Measurements from ENCODE around the gene C16orf95.
A peak's percentile ranks its signal among the peaks of the same experiment; 100 is the strongest.

The C16orf95 gene

GRCh38 chr16:87316923-87317749 lies at the start of gene C16orf95:
Gene C16orf95 (minus strand): TSS chr16:87317392. CDS start chr16:87317242, 150 bp downstream.
- peak; percentile 97 for DNase-seq

- DNase-seq = no peak
These were observed 49.7 kb upstream of the C16orf95 start for GRCh38 chr16:87366930-87367329.

DNA sequence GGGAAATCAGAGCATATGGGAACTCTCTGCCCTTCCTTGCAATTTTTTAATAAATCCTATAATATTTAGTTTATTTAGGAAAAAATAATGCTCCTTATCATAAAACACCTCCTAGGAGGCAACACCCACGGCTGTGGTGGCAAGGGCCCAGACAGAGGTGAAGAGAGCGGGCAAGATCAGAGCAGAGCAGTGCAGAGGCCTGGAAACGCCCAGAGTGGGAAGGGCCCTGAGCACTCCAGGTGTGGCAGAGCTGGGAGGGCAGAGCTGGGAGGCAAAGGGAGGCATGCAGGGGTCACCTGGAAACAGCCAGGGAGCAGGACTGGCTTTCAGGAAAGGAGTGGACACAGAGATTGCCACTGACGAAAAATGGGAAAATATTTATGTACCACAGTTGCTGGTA lies 49.1 kb upstream of the C16orf95 start:
- DNase-seq = no peak

- no peak for DNase-seq
These were observed 48.0 kb upstream of the C16orf95 start for GRCh38 chr16:87365021-87365713.

GRCh38 chr16:87363771-87364455 lies 46.7 kb upstream of the C16orf95 start:
- DNase-seq = peak; percentile 33 to 56

- DNase-seq = peak in 1 of 2 experiments; percentile 16
These were observed 45.8 kb upstream of the C16orf95 start for GRCh38 chr16:87362828-87363559.

DNA sequence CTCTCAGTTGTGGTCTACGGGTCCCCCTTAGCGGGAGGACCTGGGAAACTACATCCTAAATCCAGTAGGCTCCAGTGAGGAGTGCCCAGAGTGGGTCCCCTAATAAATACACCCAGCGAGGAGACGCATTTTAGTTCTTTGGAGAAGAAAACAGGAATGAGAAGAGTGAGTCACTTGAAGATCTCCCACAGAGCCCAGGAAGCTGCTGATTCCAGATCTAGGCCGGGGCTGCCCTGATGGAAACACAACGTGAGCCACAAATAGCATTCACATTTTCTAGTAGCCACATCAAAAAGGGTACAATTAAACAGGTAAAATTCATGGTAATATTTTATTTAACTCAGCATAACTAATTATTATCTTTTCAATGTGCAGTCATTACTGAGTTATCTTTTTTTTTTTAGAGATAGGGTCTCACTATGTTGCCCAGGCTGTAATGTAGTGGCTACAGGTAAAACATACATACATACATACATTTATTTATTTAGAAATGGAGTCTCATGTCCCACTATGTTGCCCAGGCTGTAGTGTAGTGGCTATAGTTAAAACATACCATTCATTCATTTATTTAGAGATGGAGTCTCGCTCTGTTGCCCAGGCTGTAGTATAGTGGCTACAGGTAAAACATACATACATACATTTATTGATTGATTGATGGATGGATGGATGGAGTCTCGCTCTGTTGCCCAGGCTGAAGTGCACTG lies 44.9 kb upstream of the C16orf95 start:
- no peak for DNase-seq

DNA sequence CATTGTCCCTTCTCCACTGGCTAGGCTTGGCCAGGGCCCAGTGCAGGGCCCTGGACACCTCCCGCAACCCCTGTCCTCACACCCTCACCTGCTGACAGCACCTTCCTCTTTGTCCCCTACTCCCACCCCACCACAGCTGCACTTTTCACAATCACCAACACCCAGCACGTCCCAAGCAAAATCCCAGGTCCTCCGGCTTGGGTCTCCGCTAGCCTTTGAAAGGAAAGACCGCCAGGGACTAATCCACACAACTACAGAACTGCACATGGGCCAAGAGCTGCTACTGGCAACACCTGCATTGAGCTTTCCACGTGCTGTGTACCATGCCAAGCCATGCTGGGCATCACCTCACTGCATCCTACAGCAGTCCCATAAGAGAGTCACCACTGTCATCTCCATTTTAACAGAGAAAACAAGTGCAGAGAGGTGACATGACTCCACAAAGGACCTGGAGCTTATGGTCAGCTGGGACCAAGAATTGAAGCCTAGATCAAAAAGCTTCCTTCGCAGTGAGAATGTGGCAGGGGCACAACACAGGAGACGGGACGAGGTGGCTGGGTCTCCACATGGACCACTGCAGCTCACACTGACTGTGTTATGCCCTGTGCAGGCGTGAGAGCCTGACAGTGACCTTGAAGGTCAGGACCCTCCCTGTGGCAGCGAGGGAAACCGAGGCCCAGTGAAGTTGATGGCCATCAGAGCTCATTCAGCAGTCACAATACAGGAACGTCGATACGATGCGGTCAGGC lies 43.8 kb upstream of the C16orf95 start:
- no peak for DNase-seq

GRCh38 chr16:87359121-87359520 lies 41.9 kb upstream of the C16orf95 start:
- no peak for DNase-seq

DNA sequence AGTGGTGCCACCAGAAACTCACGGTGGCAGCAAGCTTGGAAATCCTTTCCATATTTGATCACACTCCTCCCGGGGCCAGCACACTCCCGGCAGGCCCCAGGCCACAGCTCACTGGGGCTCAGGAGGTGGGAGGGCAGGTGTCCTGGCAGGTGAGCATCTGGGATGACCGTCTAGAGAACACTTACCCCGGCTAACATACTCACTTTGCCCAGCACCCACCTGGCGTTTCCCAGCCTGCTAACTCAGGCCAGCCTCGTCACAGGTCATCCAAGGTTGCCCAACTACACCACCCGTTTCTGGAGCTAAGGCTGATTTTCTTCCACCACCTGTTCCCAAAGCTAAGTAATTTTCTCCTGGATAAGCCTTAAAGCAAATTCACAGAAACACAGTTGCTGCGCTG lies 41.5 kb upstream of the C16orf95 start:
- DNase-seq = no peak

- no peak for DNase-seq
These were observed 41.1 kb upstream of the C16orf95 start for GRCh38 chr16:87358250-87358649.

GRCh38 chr16:87356491-87356853 lies 39.3 kb upstream of the C16orf95 start:
- no peak for DNase-seq

- no peak for DNase-seq
These were observed 36.4 kb upstream of the C16orf95 start for GRCh38 chr16:87353613-87354012.

GRCh38 chr16:87352818-87353217 lies 35.6 kb upstream of the C16orf95 start:
- no peak for DNase-seq

- no peak for DNase-seq
These were observed 34.1 kb upstream of the C16orf95 start for GRCh38 chr16:87351320-87351698.

GRCh38 chr16:87350681-87351319 lies 33.6 kb upstream of the C16orf95 start:
- no peak for DNase-seq

- no peak for DNase-seq
These were observed 32.8 kb upstream of the C16orf95 start for GRCh38 chr16:87350031-87350430.

DNA sequence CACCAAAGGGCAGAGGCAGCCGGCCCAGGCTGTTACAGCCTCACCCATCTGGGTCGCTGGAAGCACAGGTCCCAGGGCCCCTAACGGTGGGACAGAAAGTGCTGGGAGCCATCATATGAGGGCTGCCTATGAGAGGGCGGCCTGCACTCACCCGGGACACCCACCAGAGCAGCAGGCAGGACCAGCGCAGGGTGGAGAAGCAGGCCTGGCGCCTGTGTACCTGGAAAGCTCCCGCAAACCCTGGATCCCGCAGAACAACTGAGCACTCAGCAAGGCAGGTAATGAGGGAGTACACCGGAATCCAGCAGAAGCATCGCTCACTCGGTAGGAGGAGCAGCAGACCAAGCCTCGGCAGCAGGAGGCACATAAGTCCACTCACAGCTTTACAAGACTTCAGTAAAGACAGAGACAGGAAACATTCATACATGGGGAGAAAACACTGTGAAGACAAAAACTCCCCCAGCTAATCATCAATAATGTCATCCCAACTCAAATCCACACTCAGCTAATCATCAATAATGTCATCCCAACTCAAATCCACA lies 31.5 kb upstream of the C16orf95 start:
- no peak for DNase-seq

DNA sequence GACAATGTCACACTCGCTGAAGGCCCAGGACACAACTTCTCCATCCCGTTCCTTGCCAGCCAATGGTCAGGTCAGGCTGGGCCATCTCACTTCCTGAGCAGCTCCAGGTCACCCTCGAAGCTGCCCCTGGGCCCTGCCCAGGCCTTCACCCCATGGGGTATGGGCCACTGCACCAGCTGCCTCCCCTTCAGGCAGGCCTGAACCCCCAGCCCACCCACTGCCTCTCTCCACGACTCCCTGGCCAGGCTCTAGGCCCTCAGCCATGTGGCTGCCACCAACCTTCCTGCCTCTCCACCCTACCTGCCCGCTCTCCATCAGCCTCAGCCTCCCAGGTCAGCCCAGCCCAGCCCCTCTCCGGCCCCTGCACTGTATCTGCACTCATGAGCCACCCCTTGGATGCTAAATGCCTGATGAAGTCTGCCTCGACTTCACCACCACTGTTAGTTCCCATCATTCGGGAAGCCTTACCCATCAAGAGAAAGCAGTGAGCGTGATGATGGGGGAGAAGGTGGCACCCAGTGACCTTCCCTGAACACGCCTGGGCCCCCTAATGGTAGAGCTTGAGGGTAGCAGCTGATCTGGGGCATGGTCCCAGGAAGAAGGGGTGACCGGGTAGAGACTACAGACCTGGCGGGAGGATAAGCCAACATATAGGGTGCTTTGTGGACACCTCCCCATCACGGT lies 30.9 kb upstream of the C16orf95 start:
- DNase-seq = no peak

GRCh38 chr16:87346517-87347060 lies 29.4 kb upstream of the C16orf95 start:
- DNase-seq = no peak
